Parathyroid adenoma (tissue), 2 donors: ENCODE results near the gene LAMP5.

Experiments used
- H2AFZ ChIP-seq: fragments of 300-600 bp; sonication (generic); one replicate; pipeline ENCODE4 v1.7.0; 2017; ENCODE audit warnings: antibody characterized with exemption, mild to moderate bottlenecking
- H3K27ac ChIP-seq: fragments of 300-600 bp; sonication (generic); one replicate; pipeline ENCODE4 v1.7.0; 2017
- H3K27me3 ChIP-seq: fragments of 300-600 bp; sonication (generic); one replicate; pipeline ENCODE4 v1.7.0; 2017; ENCODE audit warnings: low read length; ENCODE audit not compliant: control insufficient read depth, insufficient read depth
- H3K36me3 ChIP-seq: fragments of 300-600 bp; sonication (generic); one replicate; pipeline ENCODE4 v1.7.0; 2017; ENCODE audit warnings: low read length; ENCODE audit not compliant: control insufficient read depth, insufficient read depth
- H3K4me1 ChIP-seq: fragments of 300-600 bp; sonication (generic); one replicate; pipeline ENCODE4 v1.7.0; 2017; ENCODE audit warnings: control low read depth
- H3K4me2 ChIP-seq: fragments of 300-600 bp; sonication (generic); one replicate; pipeline ENCODE4 v1.7.0; 2017; ENCODE audit warnings: low read length
- H3K4me3 ChIP-seq: fragments of 300-600 bp; sonication (generic); one replicate; pipeline ENCODE4 v1.7.0; 2017; ENCODE audit warnings: low read depth, low read length
- H3K79me2 ChIP-seq: fragments of 300-600 bp; sonication (generic); one replicate; pipeline ENCODE4 v1.7.0; 2017; ENCODE audit warnings: control low read depth
- H3K9ac ChIP-seq: fragments of 300-600 bp; sonication (generic); one replicate; pipeline ENCODE4 v1.7.0; 2017; ENCODE audit warnings: mild to moderate bottlenecking
- H3K9me3 ChIP-seq: fragments of 300-600 bp; sonication (generic); one replicate; pipeline ENCODE4 v1.7.0; 2017; ENCODE audit warnings: low read length; ENCODE audit not compliant: control insufficient read depth
- CTCF ChIP-seq: fragments of 300-600 bp; sonication (generic); IDR thresholded peaks from one replicate; pipeline ENCODE4 v1.7.0; 2017; ENCODE audit warnings: antibody characterized with exemption, mild to moderate bottlenecking
- donor health status: primary hyperparathyroidism.

The LAMP5 gene

DNA sequence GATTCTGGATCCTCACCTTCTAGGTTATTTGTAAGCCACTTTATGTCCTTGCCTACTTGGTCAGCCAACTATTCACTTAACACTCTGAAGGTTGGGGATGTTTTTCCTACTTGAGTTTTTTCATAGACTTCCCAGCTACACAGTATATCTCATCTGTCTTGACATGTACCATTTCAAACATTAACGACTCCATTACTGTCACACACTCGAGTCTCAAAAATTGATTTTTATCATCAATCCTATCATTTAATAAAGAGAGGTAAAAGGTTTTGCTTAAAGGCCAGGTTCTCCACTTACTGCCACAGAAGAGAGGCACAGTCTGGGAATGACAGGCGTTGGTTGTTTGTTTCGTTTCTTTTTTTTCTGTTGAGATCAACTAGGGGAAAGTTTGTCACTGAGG, 38.2 kb upstream of the LAMP5 start:
- H3K27me3 ChIP-seq = no peaks in the 10 kb centered on the region
- H3K36me3 ChIP-seq = no peaks in the 10 kb centered on the region
- no peak overlapping the region for H3K4me2 ChIP-seq
- H3K27ac ChIP-seq = no peak overlapping the region
- H3K4me1 ChIP-seq = no peaks in the 10 kb centered on the region
- H3K9me3 ChIP-seq = no peaks in the 10 kb centered on the region
- H3K9ac ChIP-seq = no peak overlapping the region
- H3K4me3 ChIP-seq = no peak overlapping the region
- no peak overlapping the region for H2AFZ ChIP-seq
- no peak for TF ChIP-seq CTCF
- H3K79me2 ChIP-seq = no peaks in the 10 kb centered on the region

- no peaks in the 10 kb centered on the region for H3K27me3 ChIP-seq
- no peak for TF ChIP-seq CTCF
- H3K9me3 ChIP-seq = no peaks in the 10 kb centered on the region
- no peaks in the 10 kb centered on the region for H3K36me3 ChIP-seq
- H2AFZ ChIP-seq = no peak overlapping the region
- no peaks in the 10 kb centered on the region for H3K4me1 ChIP-seq
- no peak overlapping the region for H3K27ac ChIP-seq
- no peaks in the 10 kb centered on the region for H3K79me2 ChIP-seq
- no peak overlapping the region for H3K4me3 ChIP-seq
- no peak overlapping the region for H3K4me2 ChIP-seq
- H3K9ac ChIP-seq = no peak overlapping the region
Measured at GRCh38 chr20:9476637-9477036, 37.8 kb upstream of the LAMP5 start.

DNA sequence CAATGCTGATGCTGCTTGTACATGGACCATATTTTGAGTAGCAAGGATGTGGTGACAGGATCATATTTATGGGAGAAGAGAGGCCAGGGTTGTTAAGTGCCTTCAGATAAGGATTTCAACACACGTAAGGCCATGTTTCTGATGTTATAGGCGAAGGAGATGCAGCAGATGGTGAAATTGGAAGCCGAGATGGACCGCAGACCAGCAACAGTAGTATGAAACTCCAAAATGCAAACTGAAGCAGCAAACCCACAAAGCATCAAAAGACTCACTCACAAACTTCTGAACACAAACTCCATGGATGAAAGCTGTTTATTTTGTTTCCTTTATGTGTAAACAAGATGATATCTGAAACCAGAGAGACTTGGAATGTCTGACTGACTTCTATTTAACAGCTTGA, 35.6 kb upstream of the LAMP5 start:
- Histone ChIP-seq H3K9ac (no peak overlapping the region), H3K27ac (no peak overlapping the region), H3K27me3 (no peaks in the 10 kb centered on the region), H3K36me3 (no peaks in the 10 kb centered on the region), H2AFZ (no peak overlapping the region), H3K4me2 (no peak overlapping the region), H3K79me2 (no peaks in the 10 kb centered on the region), H3K4me3 (no peak overlapping the region), H3K9me3 (no peaks in the 10 kb centered on the region), H3K4me1 (no peaks in the 10 kb centered on the region)
- TF ChIP-seq CTCF = no peak

DNA sequence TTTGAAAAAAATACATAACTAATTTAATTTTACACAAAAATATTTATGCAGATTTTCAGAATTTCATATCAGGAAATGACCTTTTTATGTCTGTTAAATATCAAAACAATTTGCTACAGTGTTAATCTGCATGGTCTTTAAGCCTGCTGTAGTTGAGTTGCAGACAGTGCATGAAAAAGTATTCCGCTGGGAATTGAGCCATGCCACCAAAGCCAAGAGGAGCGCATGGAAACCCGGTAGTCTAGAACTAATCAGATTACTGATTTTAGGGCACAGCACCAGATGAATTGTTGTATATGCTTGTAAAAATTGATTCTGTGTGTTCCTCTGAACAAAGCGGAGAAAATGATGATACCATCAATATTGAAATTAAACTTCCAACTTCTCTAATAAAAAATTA, 34.3 kb upstream of the LAMP5 start:
- Histone ChIP-seq H3K4me2 (no peak overlapping the region), H3K9me3 (no peaks in the 10 kb centered on the region), H2AFZ (no peak overlapping the region), H3K4me1 (no peaks in the 10 kb centered on the region), H3K4me3 (no peak overlapping the region), H3K27me3 (no peaks in the 10 kb centered on the region), H3K36me3 (no peaks in the 10 kb centered on the region), H3K27ac (no peak overlapping the region), H3K9ac (no peak overlapping the region), H3K79me2 (no peaks in the 10 kb centered on the region)
- TF ChIP-seq CTCF = no peak

DNA sequence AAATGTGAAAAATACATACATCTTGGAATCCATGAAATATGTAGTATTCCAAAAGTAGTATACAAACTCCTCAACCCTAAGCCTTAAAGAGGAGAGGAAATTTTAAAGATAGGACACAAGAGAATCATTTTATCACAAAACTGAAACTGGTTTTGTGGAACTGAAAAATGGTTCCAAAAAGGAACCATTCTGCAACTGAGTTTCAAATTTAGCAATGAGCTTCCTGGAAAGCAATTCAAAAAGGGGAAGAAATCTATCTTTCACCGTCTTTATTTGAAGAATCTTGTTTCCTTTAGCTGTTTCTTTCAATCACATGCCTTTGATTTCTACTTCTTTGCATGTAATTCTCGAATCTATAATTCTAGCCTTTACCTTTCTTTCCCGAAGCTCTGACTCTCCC, 32.2 kb upstream of the LAMP5 start:
- H3K9me3 ChIP-seq = no peaks in the 10 kb centered on the region
- H3K27me3 ChIP-seq = no peaks in the 10 kb centered on the region
- no peaks in the 10 kb centered on the region for H3K4me1 ChIP-seq
- no peak overlapping the region for H2AFZ ChIP-seq
- no peak overlapping the region for H3K4me3 ChIP-seq
- TF ChIP-seq CTCF = no peak
- H3K4me2 ChIP-seq = no peak overlapping the region
- no peak overlapping the region for H3K27ac ChIP-seq
- no peak overlapping the region for H3K9ac ChIP-seq
- no peaks in the 10 kb centered on the region for H3K36me3 ChIP-seq
- no peaks in the 10 kb centered on the region for H3K79me2 ChIP-seq
